Prostate gland (tissue), 2 donors: Measurements from ENCODE around the gene HERC6.

Experiments used
- POLR2A ChIP-seq: fragments of 450-650 bp; IDR thresholded peaks from one replicate; pipeline ENCODE4 v1.6.1; 2016; ENCODE audit warnings: antibody characterized with exemption, mild to moderate bottlenecking
- POLR2AphosphoS5 ChIP-seq: sonication (generic); formaldehyde crosslinking; IDR thresholded peaks from one replicate; pipeline ENCODE4 v1.6.1; 2017; ENCODE audit warnings: antibody characterized with exemption
- TF ChIP-seq, protein P1 (sequence below), 4 experiments: fragments of 200-600 bp in 2 of 4; fragments of 450-650 bp in 2 of 4; sonication (generic) in 2 of 4; IDR thresholded peaks; 1 replicate in 3 of 4; 2 replicates in 1 of 4; pipeline ENCODE4 v1.5.1; 2016 to 2019; ENCODE audit warnings: antibody characterized with exemption in 4 of 4, mild to moderate bottlenecking in 2 of 4, moderate library complexity in 2 of 4

DNA sequence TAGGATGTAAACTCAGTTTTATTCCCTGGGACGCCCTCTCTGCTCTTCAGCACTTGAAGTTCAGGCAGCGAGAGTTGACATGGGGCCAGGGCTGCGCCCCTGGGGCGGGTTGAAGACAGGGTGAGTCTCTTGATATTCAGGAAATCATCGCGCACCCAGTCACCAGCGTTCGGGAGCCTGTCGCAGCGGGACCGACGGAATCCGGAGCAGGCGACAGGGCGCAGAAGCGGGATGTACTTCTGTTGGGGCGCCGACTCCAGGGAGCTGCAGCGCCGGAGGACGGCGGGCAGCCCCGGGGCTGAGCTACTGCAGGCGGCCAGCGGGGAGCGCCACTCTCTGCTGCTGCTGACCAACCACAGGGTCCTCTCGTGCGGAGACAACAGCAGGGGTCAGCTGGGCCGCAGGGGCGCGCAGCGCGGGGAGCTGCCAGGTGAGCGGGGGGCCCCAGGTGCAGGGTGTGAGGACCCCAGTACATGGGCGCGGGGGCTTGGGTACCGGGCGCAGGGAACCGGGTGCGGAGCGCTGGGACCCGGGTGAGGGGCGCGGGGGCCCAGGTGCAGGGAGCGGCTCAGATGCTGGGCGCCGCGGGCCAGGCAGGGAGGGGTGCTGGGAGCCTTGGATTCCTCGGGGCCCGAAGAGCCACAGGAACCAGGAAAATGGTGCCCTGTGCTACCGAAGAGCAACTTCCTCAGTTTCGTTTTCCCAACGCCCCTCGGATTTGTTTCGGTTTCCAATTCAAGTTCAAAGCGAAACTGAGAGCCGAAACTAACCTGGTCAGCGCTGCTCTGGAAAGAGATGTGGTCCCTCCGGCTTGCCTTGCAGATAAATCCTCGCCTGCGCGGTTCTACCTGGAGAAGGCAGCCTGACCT lies at the start of gene HERC6:
- TF ChIP-seq POLR2AphosphoS5 (peak; percentile 70), POLR2A (peak; percentile 26)
- TF ChIP-seq, protein P1, sequence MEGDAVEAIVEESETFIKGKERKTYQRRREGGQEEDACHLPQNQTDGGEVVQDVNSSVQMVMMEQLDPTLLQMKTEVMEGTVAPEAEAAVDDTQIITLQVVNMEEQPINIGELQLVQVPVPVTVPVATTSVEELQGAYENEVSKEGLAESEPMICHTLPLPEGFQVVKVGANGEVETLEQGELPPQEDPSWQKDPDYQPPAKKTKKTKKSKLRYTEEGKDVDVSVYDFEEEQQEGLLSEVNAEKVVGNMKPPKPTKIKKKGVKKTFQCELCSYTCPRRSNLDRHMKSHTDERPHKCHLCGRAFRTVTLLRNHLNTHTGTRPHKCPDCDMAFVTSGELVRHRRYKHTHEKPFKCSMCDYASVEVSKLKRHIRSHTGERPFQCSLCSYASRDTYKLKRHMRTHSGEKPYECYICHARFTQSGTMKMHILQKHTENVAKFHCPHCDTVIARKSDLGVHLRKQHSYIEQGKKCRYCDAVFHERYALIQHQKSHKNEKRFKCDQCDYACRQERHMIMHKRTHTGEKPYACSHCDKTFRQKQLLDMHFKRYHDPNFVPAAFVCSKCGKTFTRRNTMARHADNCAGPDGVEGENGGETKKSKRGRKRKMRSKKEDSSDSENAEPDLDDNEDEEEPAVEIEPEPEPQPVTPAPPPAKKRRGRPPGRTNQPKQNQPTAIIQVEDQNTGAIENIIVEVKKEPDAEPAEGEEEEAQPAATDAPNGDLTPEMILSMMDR (IDR thresholded peaks at IDR 0.05), result peak; percentile 41 to 77 (median 62)
